Measurements from ENCODE around the gene FAM169A. TPM values are rescaled to one million over a fixed set of nuclear protein-coding genes. Genes with fewer than 3 reads are reported as not detected.
"Not testable (repeated sequence)": the region's sequence is repeated elsewhere in the genome, so short reads cannot be mapped to it uniquely, and the experiment has no call there.

The FAM169A gene
- total RNA-seq, 2 experiments from 2014 or later: 4.5 to 5.8 TPM

- ATAC-seq; H3K36me3 Mint-ChIP-seq; H3K4me1 Mint-ChIP-seq; CTCF ChIA-PET; H3K27ac Mint-ChIP-seq; H3K27me3 Mint-ChIP-seq; H3K4me3 Mint-ChIP-seq; DNase-seq; H3K9me3 Mint-ChIP-seq (ENCODE audit: low read depth): not testable (repeated sequence)
Measured at GRCh38 chr5:74856975-74857374, 9.2 kb downstream of the FAM169A start.

GRCh38 chr5:74853256-74853655 lies 12.9 kb downstream of the FAM169A start:
- H3K27me3 Mint-ChIP-seq: no peaks in the 10 kb centered on the region
- DNase-seq: no peak
- H3K27ac Mint-ChIP-seq: no peak overlapping the region
- peaks cover 5% of the 10 kb centered on the region for H3K9me3 Mint-ChIP-seq (ENCODE audit: low read depth)
- peaks cover 7% of the 10 kb centered on the region for H3K36me3 Mint-ChIP-seq
- ATAC-seq: no peak
- CTCF ChIA-PET: no interaction called here
- no peak overlapping the region for H3K4me3 Mint-ChIP-seq
- H3K4me1 Mint-ChIP-seq: peaks cover 12% of the 10 kb centered on the region

DNA sequence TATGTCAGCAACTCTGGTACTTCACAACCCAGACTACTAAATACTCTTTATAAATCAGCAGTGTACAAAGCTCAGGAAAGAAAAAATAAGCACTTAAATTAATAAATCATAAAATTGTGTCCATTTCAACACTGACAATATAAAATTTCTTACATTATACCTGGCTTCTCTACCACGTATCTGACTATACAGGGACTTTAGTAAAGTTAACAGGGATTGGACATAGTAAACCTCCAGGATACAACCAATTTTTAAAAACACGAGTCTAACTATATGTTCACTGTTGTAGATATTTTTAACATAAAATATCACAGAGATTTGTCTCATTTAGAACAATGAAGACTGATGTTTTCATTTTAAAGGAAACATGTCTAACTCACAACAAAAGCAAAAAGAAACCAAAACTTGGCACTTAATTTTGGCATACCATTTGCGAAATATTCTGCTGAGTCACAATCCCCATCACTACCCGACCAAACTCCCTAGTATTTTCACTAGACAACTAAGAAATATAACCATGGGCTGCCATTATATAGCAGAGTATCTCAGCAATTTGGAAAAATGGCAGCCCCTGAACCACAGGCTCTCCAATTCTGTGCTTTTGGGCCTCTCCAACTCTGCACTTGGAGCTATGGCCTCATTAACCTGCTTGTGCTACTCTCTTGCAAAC lies 14.4 kb downstream of the FAM169A start:
- no peaks in the 10 kb centered on the region for H3K27me3 Mint-ChIP-seq
- H3K9me3 Mint-ChIP-seq (ENCODE audit: low read depth): peaks cover 5% of the 10 kb centered on the region
- peaks cover 12% of the 10 kb centered on the region for H3K4me1 Mint-ChIP-seq
- peaks cover 7% of the 10 kb centered on the region for H3K36me3 Mint-ChIP-seq
- H3K4me3 Mint-ChIP-seq: peak overlapping the region; percentile 50
- peak overlapping the region; percentile 67 for H3K27ac Mint-ChIP-seq
- CTCF ChIA-PET: no interaction called here
- DNase-seq (no peak), ATAC-seq (no peak)

DNA sequence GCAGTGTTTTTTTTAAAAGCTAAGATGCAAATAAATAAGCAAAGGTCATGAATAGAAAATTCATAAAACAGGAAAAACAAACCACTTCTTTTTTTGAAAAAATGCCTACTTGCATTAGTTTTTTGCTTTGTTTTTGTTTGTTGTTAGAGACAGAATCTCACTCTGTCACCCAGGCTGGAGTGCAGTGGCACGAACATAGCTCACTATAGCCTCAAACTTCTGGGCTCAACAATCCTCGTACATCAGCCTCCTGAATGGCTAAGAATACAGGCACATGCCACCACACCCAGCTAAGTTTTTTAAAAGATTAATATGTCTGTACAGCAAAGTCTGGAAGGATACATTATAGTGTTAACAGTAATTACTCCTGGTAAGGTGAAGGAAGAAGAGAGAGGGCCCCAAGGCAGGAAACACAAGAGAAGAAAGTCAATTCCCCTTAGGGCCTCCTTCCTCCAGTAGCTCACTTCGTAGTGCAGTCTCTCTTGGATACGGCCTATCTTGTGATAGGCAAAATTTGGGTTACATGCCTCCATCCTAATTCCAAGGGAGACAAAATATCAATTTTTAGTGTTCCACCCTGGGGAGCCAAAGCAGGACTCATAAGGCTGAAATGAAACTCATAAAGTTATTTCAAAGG lies 15.3 kb downstream of the FAM169A start:
- no peaks in the 10 kb centered on the region for H3K27me3 Mint-ChIP-seq
- CTCF ChIA-PET: interaction anchor here (1.0 kb wide), 1 partner anchor 16 kb away, joined by 3 read pairs; no protein-coding TSS in a partner anchor
- H3K4me3 Mint-ChIP-seq: no peak overlapping the region
- H3K4me1 Mint-ChIP-seq: peaks cover 12% of the 10 kb centered on the region
- H3K36me3 Mint-ChIP-seq: peaks cover 4% of the 10 kb centered on the region
- no peak overlapping the region for H3K27ac Mint-ChIP-seq
- H3K9me3 Mint-ChIP-seq (ENCODE audit: low read depth): peaks cover 5% of the 10 kb centered on the region
- no peak for DNase-seq
- no peak for ATAC-seq

- Mint-ChIP-seq H3K9me3 (ENCODE audit: low read depth) (no peaks in the 10 kb centered on the region), H3K36me3 (no peaks in the 10 kb centered on the region), H3K4me1 (peaks cover 12% of the 10 kb centered on the region), H3K27ac (no peak overlapping the region), H3K27me3 (no peaks in the 10 kb centered on the region), H3K4me3 (no peak overlapping the region)
- ATAC-seq (no peak), DNase-seq (no peak)
- CTCF ChIA-PET: interaction anchor here (1.0 kb wide), 1 partner anchor 17 kb away, joined by 3 read pairs; no protein-coding TSS in a partner anchor
Measured at GRCh38 chr5:74850030-74850429, 16.2 kb downstream of the FAM169A start.

GRCh38 chr5:74848553-74849025 lies 17.6 kb downstream of the FAM169A start:
- H3K4me1 Mint-ChIP-seq: peaks cover 15% of the 10 kb centered on the region
- ATAC-seq: no peak
- H3K27ac Mint-ChIP-seq: no peak overlapping the region
- no peaks in the 10 kb centered on the region for H3K9me3 Mint-ChIP-seq (ENCODE audit: low read depth)
- H3K4me3 Mint-ChIP-seq: no peak overlapping the region
- H3K27me3 Mint-ChIP-seq: no peaks in the 10 kb centered on the region
- no peak for DNase-seq
- CTCF ChIA-PET: no interaction called here
- no peaks in the 10 kb centered on the region for H3K36me3 Mint-ChIP-seq

DNA sequence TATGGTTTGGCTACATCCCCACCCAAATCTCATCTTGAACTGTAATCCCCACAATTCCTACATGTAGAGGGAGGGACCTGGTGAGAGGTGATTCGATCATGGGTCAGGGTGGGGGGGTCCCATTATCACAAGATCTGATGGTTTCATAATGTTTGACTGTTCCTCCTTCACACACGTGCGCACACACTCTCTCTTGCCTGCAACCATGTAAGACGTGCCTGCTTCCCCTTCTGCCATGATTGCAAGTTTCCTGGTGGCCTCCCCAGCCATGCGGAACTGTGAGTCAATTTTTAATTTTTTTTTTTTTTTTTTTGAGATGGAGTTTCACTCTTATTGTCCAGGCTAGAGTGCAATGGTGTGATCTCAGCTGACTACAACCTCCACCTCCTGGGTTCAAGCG lies 27.0 kb downstream of the FAM169A start:
- no peaks in the 10 kb centered on the region for H3K9me3 Mint-ChIP-seq (ENCODE audit: low read depth)
- no peak overlapping the region for H3K4me3 Mint-ChIP-seq
- CTCF ChIA-PET: no interaction called here
- no peaks in the 10 kb centered on the region for H3K27me3 Mint-ChIP-seq
- ATAC-seq (no peak), DNase-seq (no peak)
- H3K27ac Mint-ChIP-seq: no peak overlapping the region
- peaks cover 4% of the 10 kb centered on the region for H3K4me1 Mint-ChIP-seq
- H3K36me3 Mint-ChIP-seq: peaks cover 4% of the 10 kb centered on the region

DNA sequence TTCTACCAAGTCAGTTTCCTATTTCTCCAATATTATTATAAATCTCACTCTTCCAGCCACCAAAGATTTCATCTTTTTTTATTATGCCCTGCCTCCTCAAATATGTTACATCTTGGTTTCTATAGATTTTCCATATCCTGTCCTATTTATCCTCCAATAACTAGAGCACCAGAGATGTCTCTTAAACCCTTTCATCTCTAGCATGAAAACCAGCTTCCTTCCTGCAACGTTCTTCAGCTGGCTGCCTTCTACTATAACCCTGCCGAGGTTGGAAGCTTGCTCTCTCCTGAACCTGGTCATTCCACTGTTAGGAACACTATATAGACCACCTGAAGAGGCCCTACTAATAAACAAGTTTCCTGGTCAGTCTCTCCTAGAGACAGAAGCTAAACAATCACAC lies 27.9 kb downstream of the FAM169A start:
- H3K36me3 Mint-ChIP-seq: peaks cover 4% of the 10 kb centered on the region
- H3K9me3 Mint-ChIP-seq (ENCODE audit: low read depth): no peaks in the 10 kb centered on the region
- no peak overlapping the region for H3K4me3 Mint-ChIP-seq
- CTCF ChIA-PET: no interaction called here
- no peaks in the 10 kb centered on the region for H3K27me3 Mint-ChIP-seq
- no peaks in the 10 kb centered on the region for H3K4me1 Mint-ChIP-seq
- DNase-seq (no peak), ATAC-seq (no peak)
- H3K27ac Mint-ChIP-seq: no peak overlapping the region

- no peak for DNase-seq
- Mint-ChIP-seq H3K27me3 (peaks cover 3% of the 10 kb centered on the region), H3K4me1 (no peaks in the 10 kb centered on the region), H3K4me3 (no peak overlapping the region), H3K27ac (no peak overlapping the region), H3K36me3 (peaks cover 4% of the 10 kb centered on the region), H3K9me3 (ENCODE audit: low read depth) (no peaks in the 10 kb centered on the region)
- CTCF ChIA-PET: no interaction called here
- ATAC-seq: no peak
Measured at GRCh38 chr5:74837115-74837514, 29.1 kb downstream of the FAM169A start.

- ATAC-seq: no peak
- CTCF ChIA-PET: no interaction called here
Measured at GRCh38 chr5:74833537-74834266, 32.5 kb downstream of the FAM169A start.

DNA sequence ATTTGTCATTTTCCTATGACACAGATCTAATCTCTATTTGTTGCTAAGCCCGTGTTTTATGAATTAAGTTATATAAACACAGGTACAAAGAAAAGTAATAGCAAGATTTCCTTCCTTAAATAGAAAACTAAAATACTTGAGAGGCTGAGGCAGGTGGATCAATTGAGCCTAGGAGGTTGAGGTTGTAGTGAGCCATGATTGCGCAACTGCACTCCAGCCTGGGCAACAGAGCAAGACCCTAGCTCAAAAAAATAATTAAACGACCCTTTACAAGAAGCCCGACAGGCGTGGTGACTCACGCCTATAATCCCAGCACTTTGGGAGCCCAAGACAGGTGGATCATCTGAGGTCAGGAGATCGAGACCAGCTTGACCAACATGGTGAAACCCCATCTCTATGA lies 36.8 kb downstream of the FAM169A start:
- Mint-ChIP-seq H3K36me3 (peaks cover 2% of the 10 kb centered on the region), H3K27me3 (peaks cover 5% of the 10 kb centered on the region), H3K4me3 (no peak overlapping the region), H3K27ac (no peak overlapping the region), H3K9me3 (ENCODE audit: low read depth) (no peaks in the 10 kb centered on the region), H3K4me1 (no peaks in the 10 kb centered on the region)
- DNase-seq (no peak), ATAC-seq (no peak)
- CTCF ChIA-PET: no interaction called here

More at GRCh38 chr5:74833537-74834266, 32.5 kb downstream of the FAM169A start:
- H3K4me3 Mint-ChIP-seq: no peak overlapping the region
- H3K27ac Mint-ChIP-seq: no peak overlapping the region
- peaks cover 3% of the 10 kb centered on the region for H3K36me3 Mint-ChIP-seq
- H3K9me3 Mint-ChIP-seq (ENCODE audit: low read depth): no peaks in the 10 kb centered on the region
- H3K4me1 Mint-ChIP-seq: no peaks in the 10 kb centered on the region
- H3K27me3 Mint-ChIP-seq: peaks cover 5% of the 10 kb centered on the region
- DNase-seq: no peak

- CTCF ChIA-PET: no interaction called here
- Mint-ChIP-seq H3K9me3 (ENCODE audit: low read depth) (no peaks in the 10 kb centered on the region), H3K27ac (no peak overlapping the region), H3K4me3 (no peak overlapping the region), H3K36me3 (peaks cover 2% of the 10 kb centered on the region), H3K27me3 (no peaks in the 10 kb centered on the region), H3K4me1 (no peaks in the 10 kb centered on the region)
- ATAC-seq (no peak), DNase-seq (no peak)
Measured at GRCh38 chr5:74822288-74822687, 43.9 kb downstream of the FAM169A start.

- H3K27me3 Mint-ChIP-seq: peaks cover 4% of the 10 kb centered on the region
- no peak overlapping the region for H3K27ac Mint-ChIP-seq
- no peak overlapping the region for H3K4me3 Mint-ChIP-seq
- peaks cover 3% of the 10 kb centered on the region for H3K36me3 Mint-ChIP-seq
- CTCF ChIA-PET: no interaction called here
- ATAC-seq: no peak
- DNase-seq: no peak
- H3K9me3 Mint-ChIP-seq (ENCODE audit: low read depth): no peaks in the 10 kb centered on the region
- H3K4me1 Mint-ChIP-seq: no peaks in the 10 kb centered on the region
Measured at GRCh38 chr5:74816875-74817274, 49.3 kb downstream of the FAM169A start.

DNA sequence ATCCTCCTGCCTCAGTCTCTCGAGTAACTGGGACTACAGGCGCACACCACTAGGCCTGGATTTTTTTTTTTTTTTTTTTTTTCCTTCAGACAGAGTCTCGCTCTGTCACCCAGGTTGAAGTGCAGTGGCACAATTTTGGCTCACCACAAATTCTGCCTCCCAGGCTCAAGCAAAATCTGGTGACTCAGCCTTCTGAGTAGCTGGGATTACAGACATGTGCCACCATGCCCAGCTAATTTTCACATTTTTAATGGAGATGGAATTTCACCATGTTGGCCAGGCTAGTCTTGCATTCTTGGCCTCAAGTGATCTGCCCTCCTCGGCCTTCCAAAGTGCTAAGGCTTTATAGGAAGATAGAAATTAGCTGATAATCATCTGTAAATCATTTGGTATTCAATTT lies 55.3 kb downstream of the FAM169A start:
- Mint-ChIP-seq H3K27me3 (peaks cover 6% of the 10 kb centered on the region), H3K4me3 (no peak overlapping the region), H3K36me3 (peaks cover 3% of the 10 kb centered on the region), H3K9me3 (ENCODE audit: low read depth) (no peaks in the 10 kb centered on the region), H3K27ac (no peak overlapping the region), H3K4me1 (no peaks in the 10 kb centered on the region)
- ATAC-seq (no peak), DNase-seq (no peak)
- CTCF ChIA-PET: no interaction called here
